COLO668 (cell line): ENCODE measurements around the gene AMIGO1.

Experiments
- DNase-seq: peaks from one replicate; lab custom pipeline; 2025; ENCODE audit not compliant: unreplicated experiment; lab: John Stamatoyannopoulos, UW

Gene AMIGO1

DNA sequence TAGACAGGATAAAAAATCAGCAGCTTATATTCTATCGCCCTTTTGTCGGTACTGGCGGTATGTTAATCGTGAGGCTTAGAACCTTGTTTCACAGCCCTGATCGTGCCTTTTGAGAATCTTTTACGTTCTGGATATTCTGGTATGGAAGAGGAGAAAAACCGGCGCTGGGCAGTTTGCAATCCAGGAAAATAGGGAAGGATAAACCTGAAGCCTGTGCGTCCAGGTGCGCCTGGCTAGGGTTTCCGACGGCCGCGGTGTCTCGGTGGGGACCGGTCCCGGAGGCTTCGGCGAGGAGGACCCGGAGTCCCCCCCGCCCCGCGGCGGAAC lies 43.4 kb downstream of the AMIGO1 start:
- DNase-seq: no peak

DNA sequence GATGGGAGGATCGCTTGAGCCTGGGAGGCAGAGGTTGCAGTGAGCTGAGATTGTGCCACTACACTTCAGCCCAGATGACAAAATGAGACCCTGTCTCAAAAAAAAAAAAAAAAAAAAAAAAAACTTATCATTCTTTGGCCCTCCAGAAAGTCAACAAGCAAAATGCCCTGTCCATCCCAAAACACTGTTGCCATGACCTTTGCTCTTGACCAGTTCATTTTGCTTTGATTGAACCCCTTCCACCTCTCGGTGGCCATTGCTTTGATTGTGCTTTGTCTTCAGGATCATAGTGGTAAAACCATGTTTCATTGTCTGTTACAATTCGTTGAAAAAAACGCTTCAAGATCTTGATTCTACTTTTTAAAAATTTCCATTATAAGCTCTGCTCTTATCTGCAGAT lies 51.7 kb downstream of the AMIGO1 start:
- no peak for DNase-seq

- DNase-seq: no peak
These were observed 54.9 kb downstream of the AMIGO1 start for GRCh38 chr1:109454497-109455133.
